ENCODE measurements around the gene RNF19B.
"Not testable (repeated sequence)": the region's sequence is repeated elsewhere in the genome, so short reads cannot be mapped to it uniquely, and the experiment has no call there.

The RNF19B gene, protein sequence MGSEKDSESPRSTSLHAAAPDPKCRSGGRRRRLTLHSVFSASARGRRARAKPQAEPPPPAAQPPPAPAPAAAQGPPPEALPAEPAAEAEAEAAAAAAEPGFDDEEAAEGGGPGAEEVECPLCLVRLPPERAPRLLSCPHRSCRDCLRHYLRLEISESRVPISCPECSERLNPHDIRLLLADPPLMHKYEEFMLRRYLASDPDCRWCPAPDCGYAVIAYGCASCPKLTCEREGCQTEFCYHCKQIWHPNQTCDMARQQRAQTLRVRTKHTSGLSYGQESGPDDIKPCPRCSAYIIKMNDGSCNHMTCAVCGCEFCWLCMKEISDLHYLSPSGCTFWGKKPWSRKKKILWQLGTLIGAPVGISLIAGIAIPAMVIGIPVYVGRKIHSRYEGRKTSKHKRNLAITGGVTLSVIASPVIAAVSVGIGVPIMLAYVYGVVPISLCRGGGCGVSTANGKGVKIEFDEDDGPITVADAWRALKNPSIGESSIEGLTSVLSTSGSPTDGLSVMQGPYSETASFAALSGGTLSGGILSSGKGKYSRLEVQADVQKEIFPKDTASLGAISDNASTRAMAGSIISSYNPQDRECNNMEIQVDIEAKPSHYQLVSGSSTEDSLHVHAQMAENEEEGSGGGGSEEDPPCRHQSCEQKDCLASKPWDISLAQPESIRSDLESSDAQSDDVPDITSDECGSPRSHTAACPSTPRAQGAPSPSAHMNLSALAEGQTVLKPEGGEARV

DNA sequence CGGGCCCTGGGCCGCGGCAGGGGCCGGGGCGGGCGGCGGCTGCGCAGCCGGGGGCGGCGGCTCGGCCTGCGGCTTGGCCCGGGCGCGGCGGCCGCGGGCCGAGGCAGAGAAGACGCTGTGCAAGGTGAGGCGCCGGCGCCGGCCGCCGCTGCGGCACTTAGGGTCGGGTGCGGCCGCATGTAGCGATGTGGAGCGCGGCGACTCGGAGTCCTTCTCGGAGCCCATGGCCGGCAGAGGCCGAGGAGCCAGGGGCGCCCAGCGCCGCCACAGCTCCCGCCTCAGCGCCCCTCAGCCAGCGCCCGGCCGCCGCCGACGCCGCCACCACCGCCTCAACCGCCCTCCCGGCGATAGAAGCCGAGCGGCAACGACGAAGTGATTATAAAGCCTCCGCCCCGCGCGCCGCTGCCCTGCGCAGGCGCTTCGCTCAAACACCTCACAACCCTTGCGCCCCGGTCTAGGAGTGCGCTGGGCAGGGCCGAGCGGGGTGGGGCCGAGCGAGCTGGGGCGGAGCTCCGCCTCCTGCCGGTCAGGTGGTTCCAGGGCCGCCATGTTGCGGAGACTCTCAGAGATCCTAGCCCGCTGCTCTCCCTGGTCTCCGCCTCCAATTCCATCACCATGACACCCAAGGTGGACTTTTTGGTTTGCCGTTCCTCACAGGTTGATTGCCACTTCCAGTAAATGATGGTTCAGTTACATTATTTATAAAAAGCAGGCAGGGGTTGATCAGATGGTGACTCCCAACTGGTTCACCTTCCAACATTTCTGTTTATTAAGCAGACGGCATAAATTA lies at the start of gene RNF19B:
TSS of gene RNF19B (minus strand) at position 349 of the 790 bp plus-strand sequence. CDS start at position 225, 124 bp downstream.
- peak; percentile 86 for DNase-seq (ENCODE audit: low read depth, low spot score)

DNA sequence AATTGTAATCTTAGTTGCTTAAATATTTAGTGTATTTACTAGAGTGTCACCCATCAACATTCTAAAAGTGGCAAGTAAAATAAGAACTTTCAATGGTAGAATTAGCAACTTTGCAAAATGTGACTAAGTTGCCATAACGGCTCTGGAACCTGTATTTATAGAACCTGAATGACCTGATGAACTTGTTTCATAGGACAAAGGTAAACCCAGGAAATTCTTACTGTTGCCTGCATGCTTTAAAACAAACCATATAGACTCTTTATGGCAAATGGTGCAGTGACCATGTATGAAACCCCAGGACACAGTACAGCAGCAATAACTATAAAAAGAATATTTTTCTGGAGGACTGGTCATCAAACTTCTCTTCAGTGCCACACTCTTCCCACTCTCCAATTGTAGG lies 49.2 kb upstream of the RNF19B start:
- DNase-seq (ENCODE audit: low read depth, low spot score) = no peak

DNA sequence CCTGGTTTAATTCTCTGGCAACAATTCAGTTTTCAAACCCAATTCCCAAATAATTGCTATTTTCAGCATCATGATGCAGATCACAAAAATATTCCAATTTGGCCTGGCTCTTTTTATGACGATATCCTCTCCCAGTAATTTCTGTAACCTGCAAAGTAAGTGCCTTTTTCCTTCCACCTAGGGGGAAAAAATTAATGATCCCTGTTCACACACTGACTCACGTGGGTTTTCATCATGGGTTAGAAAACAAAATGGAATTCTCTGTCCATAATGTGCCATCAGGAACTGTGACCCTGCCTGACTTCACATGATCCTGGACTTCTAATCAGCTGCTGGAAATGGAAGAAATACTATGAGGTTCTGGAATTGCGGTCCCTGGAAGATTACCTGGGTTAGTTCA lies 47.6 kb upstream of the RNF19B start:
- DNase-seq (ENCODE audit: low read depth, low spot score) = no peak

DNA sequence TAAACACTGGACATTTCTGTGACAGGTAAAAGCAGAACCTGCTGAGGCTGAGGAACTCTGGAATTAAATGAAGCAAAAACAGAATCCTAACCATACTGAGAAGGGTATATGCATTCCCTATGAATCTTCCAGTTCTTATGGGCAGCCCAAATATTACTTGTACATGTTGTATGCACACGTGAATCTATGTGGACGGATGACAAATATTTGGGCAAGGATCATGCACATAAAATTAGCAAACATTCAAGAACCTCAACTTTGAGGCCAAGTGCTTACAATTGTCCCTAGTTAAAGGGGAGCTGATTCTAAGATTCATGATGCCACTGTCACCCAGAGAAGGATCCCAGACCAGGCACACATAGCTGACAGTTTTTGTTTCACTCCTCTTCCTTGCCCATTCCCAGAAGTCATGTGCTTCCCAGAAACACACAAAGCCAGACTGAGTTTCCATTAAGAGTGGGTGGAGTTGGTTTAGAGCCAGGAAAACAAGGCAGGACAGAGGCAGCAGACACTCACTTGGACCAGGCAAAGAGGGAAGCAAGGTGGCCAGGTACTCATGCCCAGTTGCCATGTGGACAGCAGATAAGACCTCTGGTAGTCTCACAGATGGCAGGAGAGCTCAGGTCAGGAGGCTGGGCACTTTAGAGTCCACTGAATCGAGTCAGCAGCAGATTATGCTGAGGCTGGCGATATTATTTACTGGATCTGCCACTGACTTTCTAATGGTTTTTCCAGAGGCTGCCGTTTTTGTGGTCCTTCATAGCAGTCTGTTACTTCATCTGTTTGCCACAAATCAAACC lies 46.5 kb upstream of the RNF19B start:
- no peak for DNase-seq (ENCODE audit: low read depth, low spot score)

DNA sequence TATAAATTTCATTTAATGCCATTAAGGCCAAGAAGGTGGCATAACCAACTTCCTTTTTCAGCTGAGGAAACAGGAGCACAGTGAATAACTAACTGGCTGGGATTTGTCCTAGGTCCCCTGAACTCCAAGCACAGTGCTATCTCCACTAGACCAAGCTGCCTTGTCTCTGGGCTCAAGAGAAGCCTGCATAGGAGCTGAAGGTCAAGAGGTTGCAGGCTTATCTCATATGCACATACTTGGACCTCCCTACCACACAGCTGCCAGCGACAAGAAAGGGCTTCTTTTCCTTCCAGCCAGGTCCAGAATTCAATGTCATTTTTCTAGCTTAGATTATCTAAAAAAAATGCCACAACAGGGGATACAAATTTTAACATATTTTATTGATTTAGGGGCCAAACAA lies 45.0 kb upstream of the RNF19B start:
- no peak for DNase-seq (ENCODE audit: low read depth, low spot score)

DNA sequence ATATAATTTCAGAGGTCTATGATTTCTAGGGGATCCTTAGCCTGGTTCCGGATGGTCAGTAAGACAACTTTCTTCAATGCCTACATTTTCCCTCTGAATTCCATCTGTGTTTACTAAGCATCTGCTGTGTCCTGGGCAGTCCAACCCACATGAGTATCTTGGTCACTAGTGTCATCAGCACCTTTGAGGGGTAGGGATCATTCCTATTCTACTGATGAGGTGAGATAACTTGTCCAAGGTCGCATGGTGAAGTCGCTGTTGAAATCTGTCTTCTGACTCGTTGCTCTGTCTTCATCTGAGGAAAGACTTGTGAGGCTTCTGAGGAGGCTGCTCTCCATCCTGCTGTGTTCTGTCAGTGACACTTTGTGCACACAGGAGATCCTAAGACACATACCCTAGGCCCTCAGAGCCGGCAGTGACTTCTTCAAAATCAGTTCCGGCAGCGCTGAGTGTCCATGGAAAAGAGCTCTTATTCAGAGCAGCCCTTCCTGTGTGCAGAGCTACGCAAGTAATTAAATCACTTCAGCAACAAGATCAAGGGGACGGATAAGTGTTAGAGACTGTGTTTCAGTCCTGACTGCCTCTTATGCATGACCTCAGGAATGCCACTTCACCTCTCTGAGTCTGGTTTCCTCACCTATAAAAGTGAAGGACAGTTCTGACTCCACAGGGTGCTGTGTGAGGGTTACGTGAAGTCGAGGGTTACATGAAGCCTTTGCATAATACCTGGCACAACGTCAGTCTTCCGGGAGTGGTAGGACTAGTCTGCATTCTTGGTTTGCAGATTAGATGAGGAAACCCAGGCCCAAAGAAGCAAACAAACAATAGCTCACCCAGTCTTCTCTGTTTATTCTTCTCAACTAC lies 43.7 kb upstream of the RNF19B start:
- DNase-seq (ENCODE audit: low read depth, low spot score) = no peak

DNA sequence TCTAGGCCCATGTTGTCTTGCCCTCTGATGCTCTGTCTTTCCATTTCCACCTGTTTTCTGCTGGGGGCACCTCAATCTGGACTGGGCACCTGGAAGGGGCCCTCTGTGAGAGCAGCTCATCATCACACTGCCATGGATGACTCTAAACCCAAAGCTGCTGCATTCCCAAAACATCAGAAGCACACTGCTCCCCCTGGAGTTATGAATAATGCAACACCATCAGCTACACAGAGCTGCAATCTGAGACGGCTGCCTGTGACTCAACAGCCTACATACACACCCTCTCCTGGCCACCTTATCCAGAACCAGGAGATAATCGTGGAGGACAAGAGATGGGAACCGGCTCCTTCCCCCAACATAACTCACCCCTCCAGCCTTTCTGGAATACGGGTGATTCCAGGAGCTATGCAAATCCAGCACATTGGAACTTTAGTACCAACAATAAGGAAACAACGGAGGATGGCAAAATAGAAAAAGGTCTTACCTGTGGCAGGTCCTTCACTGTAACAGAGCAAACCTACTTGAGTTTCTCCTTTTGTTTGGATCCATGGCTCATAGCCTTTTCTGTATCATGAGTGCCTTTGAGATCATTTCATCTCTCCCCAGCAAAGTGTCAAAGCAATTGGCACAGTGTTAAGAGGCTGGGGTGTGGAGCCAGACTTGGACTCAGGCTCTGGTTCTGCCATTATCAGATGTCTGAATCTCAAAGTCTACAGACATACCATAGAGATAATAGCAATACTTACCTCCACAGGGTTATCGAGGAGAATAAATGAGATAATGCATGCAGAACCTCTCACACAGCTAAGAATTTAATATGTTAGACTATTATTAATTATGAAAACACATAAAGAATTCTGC lies 42.8 kb upstream of the RNF19B start:
- no peak for DNase-seq (ENCODE audit: low read depth, low spot score)

DNA sequence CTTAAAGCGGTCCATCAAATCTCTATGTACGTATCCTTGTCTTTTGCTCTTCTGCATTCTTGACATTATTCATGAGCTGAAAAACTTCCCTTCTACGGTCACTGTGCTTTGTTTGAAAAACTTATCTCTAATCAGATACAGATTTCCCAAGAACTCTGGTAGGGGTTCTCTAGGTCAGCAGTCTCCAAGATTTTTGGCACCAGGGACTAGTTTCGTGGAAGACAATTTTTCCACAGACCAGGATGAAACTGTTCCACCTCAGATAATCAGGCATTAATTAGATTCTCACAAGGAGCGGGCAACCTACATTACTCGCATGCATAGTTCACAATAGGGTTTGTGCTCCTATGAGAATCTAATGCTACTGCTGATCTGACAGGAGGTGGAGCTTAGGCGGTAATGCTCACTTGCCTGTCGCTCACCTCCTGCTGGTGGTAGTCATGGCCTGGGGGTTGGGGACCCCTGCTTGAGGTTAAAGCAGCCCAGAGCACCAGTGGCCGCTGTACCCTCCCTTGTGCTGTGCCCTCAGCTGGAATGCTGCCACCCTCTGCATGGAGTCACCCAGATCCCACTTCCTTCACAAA lies 41.3 kb upstream of the RNF19B start:
- DNase-seq (ENCODE audit: low read depth, low spot score) = no peak

DNA sequence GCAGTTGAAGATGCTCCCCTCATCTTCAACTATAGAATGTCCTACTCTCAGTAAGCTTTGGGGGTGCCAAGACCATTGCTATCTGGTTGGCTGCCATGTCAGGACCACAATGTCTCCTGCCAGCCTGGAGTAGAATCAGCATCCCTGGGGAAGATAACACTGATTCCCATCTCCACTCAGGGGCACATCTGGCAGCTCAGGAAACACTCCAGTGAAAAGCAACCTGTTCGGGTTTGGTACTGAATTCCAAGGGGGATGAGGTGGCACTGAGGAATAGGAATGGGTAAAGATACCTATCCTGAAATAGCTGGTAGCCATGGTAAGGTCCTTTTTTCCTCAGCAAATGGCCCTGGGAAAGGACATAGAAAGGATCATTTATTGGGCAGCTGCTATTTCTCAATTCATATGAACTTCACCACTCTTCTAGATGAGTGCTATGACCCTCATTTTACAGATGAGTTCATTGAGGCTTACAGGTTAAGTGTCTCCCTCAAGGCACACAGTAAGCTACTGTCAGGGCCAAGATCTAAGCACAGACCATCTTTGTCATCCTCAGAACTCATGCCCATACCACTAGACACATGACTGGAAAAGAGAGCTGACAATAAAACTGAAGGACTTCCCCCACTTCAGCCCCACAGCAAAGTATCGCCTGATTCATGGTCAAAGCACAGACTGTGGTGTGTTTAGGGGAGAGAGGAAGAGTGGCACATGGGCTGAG lies 40.7 kb upstream of the RNF19B start:
- no peak for DNase-seq (ENCODE audit: low read depth, low spot score)

DNA sequence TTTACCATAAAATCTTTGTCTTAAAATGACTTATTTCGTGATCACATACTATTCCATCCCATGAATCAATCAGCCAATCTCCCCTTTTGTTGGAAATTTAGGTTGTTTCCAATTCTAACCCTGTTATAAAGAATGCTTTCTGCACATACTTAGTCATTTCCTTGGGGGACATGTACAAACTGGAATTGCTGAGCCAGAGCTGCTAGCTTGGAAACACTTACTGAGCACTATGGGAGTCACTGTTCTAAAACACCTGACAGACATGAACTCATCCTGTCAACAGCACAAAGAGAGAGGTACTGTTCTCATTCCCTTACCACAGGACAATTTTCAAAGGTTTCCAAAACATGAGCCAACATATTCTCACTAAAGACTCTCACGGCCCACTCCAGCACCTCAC lies 40.0 kb upstream of the RNF19B start:
- DNase-seq (ENCODE audit: low read depth, low spot score) = no peak

DNA sequence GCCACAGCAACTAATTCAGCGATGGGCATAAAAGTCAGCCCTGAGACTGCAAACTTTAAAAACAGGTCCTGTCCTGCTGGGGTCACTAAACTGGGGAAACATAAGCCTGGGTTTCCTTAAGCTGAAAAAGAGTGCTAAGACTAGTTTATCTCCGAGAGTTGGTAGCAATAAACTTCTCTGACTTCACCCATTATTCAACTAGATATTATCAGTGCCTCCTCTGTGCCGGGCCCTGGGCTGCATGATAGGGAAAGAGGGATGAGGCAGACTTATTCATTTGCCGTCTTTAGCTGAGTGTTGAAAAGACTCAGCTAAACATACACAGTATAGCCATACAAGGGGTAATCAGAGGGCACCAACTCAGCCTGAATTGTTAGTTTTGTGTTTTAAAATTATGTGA lies 39.0 kb upstream of the RNF19B start:
- no peak for DNase-seq (ENCODE audit: low read depth, low spot score)

DNA sequence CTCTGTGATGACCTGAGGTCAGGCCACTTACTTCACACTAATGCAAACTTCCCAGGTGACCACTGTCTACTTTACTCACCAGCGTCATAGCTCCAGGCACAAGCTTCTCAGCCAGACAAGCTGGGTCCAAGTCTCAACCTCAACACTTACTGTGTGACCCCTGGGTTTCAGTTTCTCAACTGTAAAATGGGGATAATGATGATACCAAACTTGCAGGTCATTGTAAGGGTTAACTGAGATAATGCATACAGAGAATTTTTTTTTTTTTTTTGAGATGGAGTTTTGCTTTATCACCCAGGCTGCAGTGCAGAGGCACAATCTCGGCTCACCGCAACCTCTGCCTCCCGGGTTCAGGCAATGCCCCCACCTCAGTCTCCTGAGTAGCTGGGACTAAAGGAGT lies 37.4 kb upstream of the RNF19B start:
- DNase-seq (ENCODE audit: low read depth, low spot score) = no peak

DNA sequence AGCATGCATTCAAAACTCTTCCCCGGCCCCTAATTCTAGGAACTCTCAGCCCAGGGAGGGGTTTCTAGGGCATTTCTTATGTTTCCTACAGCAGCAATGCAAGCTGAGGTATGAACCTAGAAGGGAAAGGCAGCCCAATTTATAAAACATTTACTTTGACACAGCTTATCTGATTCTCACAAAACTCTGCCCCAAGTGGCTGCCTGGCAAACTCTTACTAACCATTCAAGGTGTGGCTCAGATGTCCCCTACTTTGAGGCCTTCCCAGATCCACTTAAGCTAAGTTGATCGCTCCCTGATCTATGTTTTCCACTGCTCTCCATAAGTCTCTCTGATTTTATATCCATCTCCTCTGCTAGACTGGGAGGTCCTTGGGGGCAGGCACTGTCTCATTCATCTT lies 36.7 kb upstream of the RNF19B start:
- no peak for DNase-seq (ENCODE audit: low read depth, low spot score)

DNA sequence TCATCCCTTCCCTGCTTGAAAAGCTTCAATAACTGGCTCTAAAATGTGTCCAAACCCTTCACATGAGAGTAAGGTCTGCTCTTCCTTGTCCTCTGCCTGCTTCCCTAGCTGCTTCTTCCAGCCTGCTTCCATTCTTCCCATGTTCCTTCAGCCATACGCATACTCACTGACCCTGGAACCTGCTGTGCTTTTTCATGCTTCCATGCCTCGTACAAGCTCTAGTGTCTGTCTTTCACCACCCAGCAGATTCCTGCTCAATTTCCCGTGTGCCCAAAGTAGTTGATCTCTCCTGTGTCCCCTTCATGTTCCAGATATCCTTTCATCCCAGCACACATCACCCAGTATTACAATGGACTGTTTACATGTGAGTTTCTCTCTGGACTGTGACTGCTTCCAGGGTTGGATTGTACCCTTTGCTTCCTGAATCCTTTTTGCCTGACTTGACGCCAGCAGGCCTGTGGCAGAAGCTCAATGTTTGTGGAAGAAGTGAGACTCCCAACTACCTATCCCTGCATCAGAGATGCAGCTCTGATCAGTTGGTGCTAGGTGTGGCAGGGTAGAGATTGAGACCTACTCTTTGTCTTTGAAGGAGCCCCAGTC lies 35.9 kb upstream of the RNF19B start:
- DNase-seq (ENCODE audit: low read depth, low spot score) = no peak

DNA sequence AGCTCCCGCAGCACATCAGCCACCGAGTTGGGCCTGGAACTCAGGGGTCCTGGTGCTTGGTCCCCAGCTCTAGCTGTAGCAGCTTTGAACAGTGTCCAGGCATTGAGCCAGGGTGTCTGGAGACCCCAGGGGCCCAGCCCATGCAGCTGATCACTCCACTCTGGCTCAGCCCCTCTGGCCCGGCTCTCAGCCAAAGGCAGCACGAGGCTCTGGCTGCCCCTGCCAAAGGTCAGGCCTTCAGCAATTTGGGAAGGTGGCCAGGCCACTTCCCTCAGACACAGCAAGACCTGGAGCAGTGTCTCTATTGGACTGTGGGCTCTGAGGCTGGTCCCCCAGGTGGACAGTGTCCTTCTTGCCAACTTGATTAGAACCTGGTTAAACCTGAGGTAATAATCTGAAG lies 34.4 kb upstream of the RNF19B start:
- no peak for DNase-seq (ENCODE audit: low read depth, low spot score)

DNA sequence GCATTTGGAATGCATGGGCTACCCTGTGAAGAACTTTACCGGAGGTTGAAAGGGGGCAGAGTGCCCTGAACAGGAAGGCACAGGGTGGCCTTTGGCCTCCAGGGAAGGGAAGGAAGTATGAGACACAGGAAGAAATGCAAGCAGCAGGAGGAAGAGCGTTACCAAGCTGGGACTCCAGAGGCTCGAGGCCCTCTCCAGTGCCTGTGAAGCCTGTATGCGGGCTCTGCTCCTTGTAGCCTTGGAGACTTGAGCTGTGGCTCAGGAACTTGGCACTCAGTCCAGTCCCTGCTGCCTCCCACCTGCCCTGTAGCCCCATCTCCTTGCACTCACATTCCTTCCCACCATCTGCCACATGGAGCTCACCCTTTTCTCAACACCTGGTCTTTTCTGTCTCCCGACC lies 33.5 kb upstream of the RNF19B start:
- no peak for DNase-seq (ENCODE audit: low read depth, low spot score)

DNA sequence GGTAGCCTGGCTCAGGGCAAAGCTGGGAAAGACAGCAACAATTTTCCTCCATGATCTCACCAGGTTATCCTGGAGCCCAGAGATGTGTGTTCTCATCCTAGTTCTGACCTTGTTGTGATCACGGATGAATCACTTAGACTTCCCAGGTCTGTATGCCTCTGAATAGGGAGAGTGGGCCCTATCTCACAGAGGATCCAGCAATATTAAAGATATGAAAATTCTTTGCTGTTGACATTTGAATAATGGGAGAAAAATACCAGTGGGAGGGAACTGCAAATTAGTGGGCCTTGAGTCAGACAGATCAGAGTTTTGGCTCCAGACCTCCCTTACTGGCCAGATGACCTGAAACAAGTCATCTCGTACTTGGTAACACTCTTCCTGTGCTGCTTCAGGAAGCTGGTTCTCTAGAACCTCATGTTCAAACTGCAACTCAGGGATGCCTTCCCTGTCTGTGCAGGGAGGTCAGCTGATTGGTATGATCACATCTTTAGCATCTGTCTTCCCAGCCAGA lies 32.8 kb upstream of the RNF19B start:
- no peak for DNase-seq (ENCODE audit: low read depth, low spot score)

DNA sequence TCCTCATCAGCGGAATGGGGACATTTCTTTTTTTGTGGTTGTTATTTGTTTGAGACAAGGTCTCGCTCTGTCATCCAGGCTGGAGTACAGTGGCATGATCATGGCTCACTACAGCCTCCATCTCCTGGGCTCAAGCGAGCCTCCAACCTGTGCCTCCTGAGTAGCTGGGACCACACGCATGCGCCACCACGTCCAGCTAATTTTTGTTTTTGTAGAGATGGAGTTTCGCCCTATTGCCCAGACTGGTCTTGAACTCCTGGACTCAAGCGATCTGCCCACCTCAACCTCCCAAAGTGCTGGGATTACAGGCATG lies 28.7 kb upstream of the RNF19B start:
- not testable (repeated sequence) for DNase-seq (ENCODE audit: low read depth, low spot score)
